HG03135 (cell line): ENCODE measurements around the gene CGB2.
"Not testable (repeated sequence)": the region's sequence is repeated elsewhere in the genome, so short reads cannot be mapped to it uniquely, and the experiment has no call there.

Experiments
- ATAC-seq: cut with Tn5 transposase; IDR thresholded peaks from one replicate; pipeline ENCODE4 v1.9.1; 2021; ENCODE audit warnings: mild to moderate bottlenecking, moderate library complexity; ENCODE audit not compliant: unreplicated experiment

Gene CGB2

DNA sequence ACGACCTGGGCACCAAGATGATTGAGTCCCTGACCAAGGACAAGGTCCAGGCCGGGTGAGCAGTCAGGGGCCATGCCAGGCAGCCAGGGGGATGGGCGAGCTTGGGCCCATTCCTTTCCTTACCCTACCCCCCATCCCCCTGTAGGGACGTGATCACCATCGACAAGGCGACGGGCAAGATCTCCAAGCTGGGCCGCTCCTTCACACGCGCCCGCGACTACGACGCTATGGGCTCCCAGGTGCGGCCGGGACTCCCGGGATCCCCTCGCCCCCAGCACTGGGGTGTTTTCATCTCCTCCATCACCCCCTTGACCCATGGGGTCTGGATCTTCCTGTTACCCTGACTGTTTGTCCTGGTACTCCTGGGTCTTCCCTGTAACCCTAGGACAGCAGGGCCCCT lies 21.9 kb upstream of the CGB2 start:
- no peak for ATAC-seq

DNA sequence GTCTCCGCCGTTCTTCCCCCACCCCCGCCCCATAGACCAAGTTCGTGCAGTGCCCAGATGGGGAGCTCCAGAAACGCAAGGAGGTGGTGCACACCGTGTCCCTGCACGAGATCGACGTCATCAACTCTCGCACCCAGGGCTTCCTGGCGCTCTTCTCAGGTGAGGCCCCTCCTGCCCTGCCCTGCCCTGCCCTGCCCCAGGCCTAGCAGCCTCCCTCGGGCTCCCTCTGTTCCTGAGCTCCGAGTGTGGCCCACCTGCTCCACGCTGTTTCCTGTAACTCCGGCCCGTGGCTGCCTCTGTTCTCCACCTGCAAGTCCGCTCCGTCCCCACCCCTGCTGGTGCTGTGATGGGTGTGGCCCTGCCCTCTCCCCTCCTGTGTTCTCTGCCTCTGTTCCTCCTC lies 21.2 kb upstream of the CGB2 start:
- no peak for ATAC-seq

GRCh38 chr19:49011194-49011593 lies 20.5 kb upstream of the CGB2 start:
- ATAC-seq, result no peak

GRCh38 chr19:49014123-49014869 lies 17.4 kb upstream of the CGB2 start:
- ATAC-seq, result no peak

- ATAC-seq, result no peak
Observed at GRCh38 chr19:49014870-49015255, 16.8 kb upstream of the CGB2 start.

- no peak for ATAC-seq
Observed at GRCh38 chr19:49016067-49016839, 15.4 kb upstream of the CGB2 start.

GRCh38 chr19:49017041-49017665 lies 14.5 kb upstream of the CGB2 start, which contains the start of gene LHB:
Gene LHB, minus strand, starts transcription at chr19:49017091. Its CDS starts 10 bp downstream, at chr19:49017081.
- ATAC-seq, result no peak

- ATAC-seq, result no peak
Observed at GRCh38 chr19:49017666-49018351, 13.9 kb upstream of the CGB2 start.

GRCh38 chr19:49018388-49019241 lies 13.1 kb upstream of the CGB2 start:
- not testable (repeated sequence) for ATAC-seq

GRCh38 chr19:49019242-49019932 lies 12.3 kb upstream of the CGB2 start:
- ATAC-seq, result no peak

- ATAC-seq, result no peak
Observed at GRCh38 chr19:49020342-49020741, 11.3 kb upstream of the CGB2 start.

DNA sequence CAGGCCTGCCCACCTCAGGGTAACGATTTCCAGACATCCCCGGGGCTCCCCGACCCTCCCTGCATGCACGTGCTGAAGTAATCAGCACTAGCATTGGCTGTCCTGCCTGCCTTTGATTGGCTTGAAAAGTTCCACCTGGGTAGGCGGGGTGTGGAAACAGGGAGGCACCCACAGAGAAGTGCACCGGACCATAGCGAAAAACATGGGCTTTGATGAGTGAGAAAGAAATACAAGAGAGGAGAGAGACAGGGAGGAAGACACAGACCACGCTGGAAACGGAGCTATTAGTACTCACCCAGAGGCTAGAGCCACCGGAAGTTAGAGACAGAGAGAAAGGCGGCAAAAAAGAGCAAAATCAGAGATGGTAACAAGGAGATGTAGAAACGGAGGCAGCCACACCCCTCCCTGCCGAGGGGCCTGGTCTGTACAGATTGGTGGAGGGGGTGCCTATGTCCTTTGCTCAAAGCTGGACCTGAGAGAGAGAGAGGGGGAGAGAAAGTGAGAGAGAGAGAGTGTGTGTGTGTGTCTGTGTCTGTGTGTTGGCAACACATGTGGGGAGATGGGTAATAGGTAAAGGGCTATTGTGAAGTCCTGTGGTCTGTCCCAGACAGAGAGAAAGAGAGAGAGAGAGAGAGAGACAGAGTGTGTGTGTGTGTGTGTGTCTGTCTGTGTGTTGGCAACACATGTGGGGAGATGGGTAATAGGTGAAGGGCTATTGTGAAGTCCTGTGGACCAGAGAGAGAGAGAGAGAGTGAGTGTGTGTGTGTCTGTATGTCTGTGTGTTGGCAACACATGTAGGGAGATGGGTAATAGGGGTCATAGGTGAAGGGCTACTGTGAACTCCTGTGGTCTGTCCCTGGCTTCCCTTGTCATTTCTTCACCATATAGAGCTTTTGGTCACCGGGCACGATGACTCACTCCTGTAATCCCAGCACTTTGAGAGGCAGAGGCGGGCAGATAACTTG lies 10.5 kb upstream of the CGB2 start:
- no peak for ATAC-seq

- ATAC-seq, result no peak
Observed at GRCh38 chr19:49022116-49022515, 9.6 kb upstream of the CGB2 start.

- ATAC-seq, result not testable (repeated sequence)
Observed at GRCh38 chr19:49024233-49024632, 7.5 kb upstream of the CGB2 start, which contains the start of gene CGB3. Gene CGB3, minus strand, starts transcription at chr19:49024333. Its CDS starts 362 bp downstream, at chr19:49023971.

DNA sequence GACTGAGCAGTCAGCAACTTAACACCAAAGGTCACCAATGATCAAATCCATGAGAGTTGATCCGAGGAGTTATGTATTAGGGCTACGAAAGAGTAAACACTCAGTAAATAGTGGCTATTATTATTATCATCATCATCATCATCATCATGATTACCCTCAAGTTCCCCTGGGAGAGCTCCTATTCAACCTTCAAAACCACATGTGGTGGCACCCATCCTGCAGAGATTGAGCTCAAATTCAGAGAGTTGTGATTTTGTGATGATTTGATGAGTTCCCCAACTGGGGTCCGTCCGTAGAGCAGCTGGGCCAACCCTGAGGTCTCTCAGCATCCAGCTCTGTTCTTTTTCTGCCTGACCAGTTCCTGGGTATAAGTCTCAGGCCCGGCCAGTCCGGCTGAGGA lies 6.6 kb upstream of the CGB2 start:
- not testable (repeated sequence) for ATAC-seq

DNA sequence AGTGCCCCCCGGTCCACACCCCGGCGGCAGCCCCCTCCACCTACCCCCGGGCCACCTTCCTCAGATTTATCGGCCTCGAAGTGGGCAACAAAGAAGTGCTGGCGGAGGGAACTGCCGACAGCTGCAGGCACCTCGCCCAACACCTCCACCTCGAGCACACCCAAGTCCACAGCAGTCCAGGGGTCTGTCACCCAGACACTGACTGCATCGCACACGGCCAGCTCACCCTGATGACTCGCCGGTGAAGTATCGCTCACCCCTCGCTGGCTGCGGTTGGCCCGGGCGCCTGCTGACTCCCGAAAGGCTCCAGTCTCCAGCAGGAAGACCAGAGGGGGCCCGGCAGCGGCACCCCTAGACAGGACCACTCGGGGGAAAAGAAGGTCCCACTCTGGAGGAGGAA lies 6.1 kb upstream of the CGB2 start:
- ATAC-seq, result not testable (repeated sequence)

GRCh38 chr19:49028686-49029085 lies 3.0 kb upstream of the CGB2 start:
- not testable (repeated sequence) for ATAC-seq

DNA sequence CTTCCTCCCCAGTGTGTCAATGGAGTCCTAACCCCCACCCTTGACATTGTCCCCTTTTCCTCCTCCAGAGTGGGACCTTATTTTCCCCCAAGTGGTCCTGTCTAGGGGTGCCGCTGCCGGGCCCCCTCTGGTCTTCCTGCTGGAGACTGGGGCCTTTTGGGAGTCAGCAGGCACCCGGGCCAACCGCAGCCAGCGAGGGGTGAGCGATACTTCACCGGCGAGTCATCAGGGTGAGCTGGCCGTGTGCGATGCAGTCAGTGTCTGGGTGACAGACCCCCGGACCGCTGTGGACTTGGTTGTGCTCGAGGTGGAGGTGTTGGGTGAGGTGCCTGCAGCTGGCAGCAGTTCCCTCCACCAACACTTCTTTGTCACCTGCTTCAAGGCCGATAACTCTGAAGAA lies 1.9 kb upstream of the CGB2 start:
- ATAC-seq, result not testable (repeated sequence)
